GM19455 (cell line): ENCODE data around the gene IGLL5.
"Not testable (repeated sequence)": the region's sequence is repeated elsewhere in the genome, so short reads cannot be mapped to it uniquely, and the experiment has no call there.

Source experiments
- ATAC-seq: cut with Tn5 transposase; IDR thresholded peaks from one replicate; pipeline ENCODE4 v1.9.1; 2021; ENCODE audit not compliant: unreplicated experiment

The IGLL5 gene

GRCh38 chr22:22883090-22883727 lies 4.4 kb upstream of the IGLL5 start:
- no peak for ATAC-seq

- ATAC-seq = no peak
These were observed 3.4 kb upstream of the IGLL5 start for GRCh38 chr22:22884010-22884887.

- ATAC-seq = no peak
These were observed 2.5 kb upstream of the IGLL5 start for GRCh38 chr22:22884888-22885840.

GRCh38 chr22:22886546-22886945 lies 1.1 kb upstream of the IGLL5 start:
- ATAC-seq = no peak

- no peak for ATAC-seq
These were observed 1.1 kb downstream of the IGLL5 start for GRCh38 chr22:22888571-22889353.

GRCh38 chr22:22890085-22890484 lies 2.5 kb downstream of the IGLL5 start:
- no peak for ATAC-seq

- no peak for ATAC-seq
These were observed 3.6 kb downstream of the IGLL5 start for GRCh38 chr22:22891139-22891621.

GRCh38 chr22:22892096-22893052 lies 4.8 kb downstream of the IGLL5 start:
- no peak for ATAC-seq

GRCh38 chr22:22893077-22893805 lies 5.6 kb downstream of the IGLL5 start:
- ATAC-seq = no peak

- no peak for ATAC-seq
These were observed 6.5 kb downstream of the IGLL5 start for GRCh38 chr22:22893891-22894739.

- ATAC-seq = no peak
These were observed 7.4 kb downstream of the IGLL5 start for GRCh38 chr22:22894740-22895731.

GRCh38 chr22:22895776-22896445 lies 8.3 kb downstream of the IGLL5 start:
- no peak for ATAC-seq

- ATAC-seq = no peak
These were observed 9.0 kb downstream of the IGLL5 start for GRCh38 chr22:22896601-22897000.

GRCh38 chr22:22897091-22897490 lies 9.5 kb downstream of the IGLL5 start:
- ATAC-seq = no peak

- no peak for ATAC-seq
These were observed 10.3 kb downstream of the IGLL5 start for GRCh38 chr22:22897947-22898346.

- ATAC-seq = not testable (repeated sequence)
These were observed 10.9 kb downstream of the IGLL5 start for GRCh38 chr22:22898411-22898950.
